Activated CD4-positive, alpha-beta T cell treated with anti-CD3 and anti-CD28 coated beads for 36 hours (primary cell): Measurements from ENCODE around the gene CD300A. TPM values are rescaled to one million over a fixed set of nuclear protein-coding genes. Genes with fewer than 3 reads are reported as not detected.
"Not testable (repeated sequence)": the region's sequence is repeated elsewhere in the genome, so short reads cannot be mapped to it uniquely, and the experiment has no call there.

Experiments used
- ATAC-seq: fragments of 200-7000 bp; cut with Tn5 transposase; one replicate; pipeline ENCODE4 v1.10.0; 2021; ENCODE audit warnings: mild to moderate bottlenecking, moderate library complexity
- CTCF ChIA-PET: fragments of 350-600 bp; sonication (Branson Sonifier 250); formaldehyde crosslinking; loops from one replicate; lab custom pipeline; 2021; ENCODE audit warnings: antibody characterized with exemption; lab: Charles Lee
- POLR2A ChIA-PET: fragments of 350-600 bp; sonication (Branson Sonifier 250); formaldehyde crosslinking; loops from one replicate; lab custom pipeline; 2021; ENCODE audit warnings: antibody characterized with exemption, inconsistent platforms; lab: Charles Lee
- DNase-seq: peaks from one replicate; pipeline ENCODE4 v3.0.0-alpha.2; 2020
- H3K27ac Mint-ChIP-seq: one replicate; pipeline ENCODE4 v1.8.0; 2021; ENCODE audit warnings: mixed read lengths
- H3K27me3 Mint-ChIP-seq: one replicate; pipeline ENCODE4 v1.8.0; 2021; ENCODE audit warnings: mixed read lengths
- H3K36me3 Mint-ChIP-seq: one replicate; pipeline ENCODE4 v1.8.0; 2021; ENCODE audit warnings: low read depth, mixed read lengths
- H3K4me1 Mint-ChIP-seq: one replicate; pipeline ENCODE4 v1.8.0; 2021; ENCODE audit warnings: mixed read lengths
- H3K4me3 Mint-ChIP-seq: one replicate; pipeline ENCODE4 v1.8.0; 2021; ENCODE audit warnings: mild to moderate bottlenecking, moderate library complexity, mixed read lengths
- H3K9me3 Mint-ChIP-seq: one replicate; pipeline ENCODE4 v1.8.0; 2021; ENCODE audit warnings: low read depth, mixed read lengths
- intact Hi-C, 2 experiments: fragments of 100-400 bp; cut with DNase I in 1 of 2; cut with micrococcal nuclease in 1 of 2; formaldehyde crosslinking; loops; one replicate each; pipeline versions ENCODE4 v1.14.2 to v1.15.1; 2022 to 2024; cut with DNase I, micrococcal nuclease
- total RNA-seq, 2 experiments: library from RNA; stranded (reverse); gene quantifications; one replicate each; pipeline ENCODE4 v1.2.3, GENCODE V29; 2021

The CD300A gene
- total RNA-seq, 2 experiments from 2014 or later = 4.9 to 5.8 TPM

DNA sequence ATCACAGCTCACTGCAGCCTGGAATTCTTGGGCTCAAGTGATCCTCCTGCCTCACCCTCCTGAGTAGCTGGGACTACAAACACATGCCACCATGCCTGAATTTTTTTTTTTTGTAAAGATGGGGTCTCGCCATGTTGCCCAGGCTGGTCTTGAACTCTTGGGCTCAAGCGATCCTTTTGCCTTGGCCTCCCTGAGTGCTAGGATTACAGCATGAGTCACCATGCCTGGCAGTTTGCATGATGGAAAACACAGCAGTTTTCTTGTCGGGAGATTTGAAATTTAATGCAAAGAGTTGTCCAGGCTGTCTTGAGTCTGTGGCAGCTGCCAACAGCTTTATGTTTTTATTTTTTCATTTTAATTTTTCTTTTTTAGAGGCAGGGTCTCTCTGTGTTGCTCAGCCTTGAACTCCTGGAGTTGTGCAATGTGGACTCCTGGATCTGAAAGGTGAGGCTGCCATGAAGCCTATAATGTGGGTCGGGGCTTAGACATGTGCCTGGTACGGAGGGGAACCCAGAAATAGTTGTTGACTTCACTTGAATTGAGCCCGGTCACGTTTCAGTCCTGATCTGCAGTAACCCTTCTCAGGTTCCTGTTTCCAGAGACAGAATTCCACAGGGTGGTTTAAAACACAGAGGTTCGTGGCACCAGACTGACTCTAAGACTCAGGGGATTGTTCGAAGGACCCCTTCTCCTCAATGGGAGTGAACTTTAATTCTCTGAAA lies 18.7 kb downstream of the CD300A start:
- Mint-ChIP-seq H3K4me3 (no peak overlapping the region), H3K27me3 (no peaks in the 10 kb centered on the region), H3K36me3 (no peaks in the 10 kb centered on the region), H3K9me3 (no peaks in the 10 kb centered on the region), H3K4me1 (no peaks in the 10 kb centered on the region), H3K27ac (no peak overlapping the region)
- ChIA-PET POLR2A (no interaction called here), CTCF (no interaction called here)
- intact Hi-C loops = no loop called here
- DNase-seq = no peak
- no peak for ATAC-seq

DNA sequence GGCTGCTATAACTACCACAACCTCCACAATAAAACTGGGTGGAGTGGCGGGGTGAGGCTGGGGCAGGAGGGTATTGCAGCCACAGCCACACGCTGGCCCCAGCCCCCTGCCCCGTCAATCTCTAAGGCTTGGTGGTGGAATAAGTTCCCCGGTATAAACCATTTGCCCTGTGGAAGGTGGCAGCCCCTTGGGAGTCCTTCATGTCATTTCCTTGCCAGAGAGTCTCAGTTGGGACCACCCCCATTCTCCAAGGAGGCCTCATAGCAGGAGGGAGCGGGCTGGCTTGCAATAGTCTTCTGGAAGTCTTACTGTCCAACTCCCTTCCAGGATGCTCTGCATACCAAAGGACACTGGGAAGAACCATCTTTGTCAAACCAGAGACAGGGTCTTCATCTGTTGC lies 19.4 kb downstream of the CD300A start:
- intact Hi-C loops = no loop called here
- POLR2A ChIA-PET = no interaction called here
- Mint-ChIP-seq H3K9me3 (no peaks in the 10 kb centered on the region), H3K36me3 (no peaks in the 10 kb centered on the region), H3K4me3 (no peak overlapping the region), H3K27me3 (no peaks in the 10 kb centered on the region), H3K27ac (no peak overlapping the region), H3K4me1 (no peaks in the 10 kb centered on the region)
- CTCF ChIA-PET = no interaction called here
- ATAC-seq (no peak), DNase-seq (no peak)

DNA sequence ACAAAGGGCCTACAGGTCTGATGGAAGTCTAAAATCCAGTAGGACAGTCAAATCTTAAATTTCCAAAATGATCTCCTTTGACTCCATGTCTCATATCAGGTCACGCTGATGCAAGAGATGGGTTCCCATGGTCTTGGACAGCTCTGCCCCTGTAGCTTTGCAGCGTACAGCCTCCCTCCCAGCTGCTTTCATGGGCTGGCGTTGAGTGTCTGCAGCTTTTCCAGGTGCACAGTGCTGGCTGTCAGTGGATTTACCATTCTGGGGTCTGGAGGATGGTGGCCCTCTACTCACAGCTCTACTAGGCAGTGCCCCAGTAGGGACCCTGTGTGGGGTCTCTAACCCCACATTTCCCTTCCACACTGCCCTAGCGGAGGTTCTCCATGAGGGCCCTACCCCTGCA lies 21.8 kb downstream of the CD300A start:
- ATAC-seq, DNase-seq, H3K36me3 Mint-ChIP-seq, H3K4me3 Mint-ChIP-seq, H3K9me3 Mint-ChIP-seq, H3K27ac Mint-ChIP-seq, H3K27me3 Mint-ChIP-seq, intact Hi-C loops, H3K4me1 Mint-ChIP-seq, POLR2A ChIA-PET: not testable (repeated sequence)
- CTCF ChIA-PET = interaction anchor here (0.6 to 0.8 kb wide), 3 partner anchors 13 to 28 kb away, joined by 3 to 4 read pairs (median 3); no protein-coding TSS in a partner anchor

DNA sequence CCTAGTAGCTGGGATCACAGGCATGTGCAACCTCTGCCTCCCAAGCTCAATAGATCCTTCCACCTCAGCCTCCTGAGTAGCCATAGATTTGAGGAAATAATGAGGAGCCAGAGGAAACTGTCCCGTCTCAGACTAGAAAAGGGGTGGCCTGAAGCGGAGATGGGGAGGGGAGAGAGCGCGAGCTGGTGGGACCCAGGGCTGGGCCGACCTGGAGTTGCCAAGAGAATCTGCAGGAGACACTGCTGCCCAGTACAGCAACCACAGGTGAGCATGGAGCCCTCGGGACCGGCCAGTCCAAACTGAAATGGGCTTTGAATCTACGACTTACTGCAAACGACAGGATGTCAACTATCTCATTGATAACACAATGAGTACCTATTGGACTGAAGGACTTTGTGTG lies 24.3 kb downstream of the CD300A start:
- intact Hi-C loops = no loop called here
- POLR2A ChIA-PET = no interaction called here
- H3K36me3 Mint-ChIP-seq = no peaks in the 10 kb centered on the region
- no peaks in the 10 kb centered on the region for H3K4me1 Mint-ChIP-seq
- H3K27ac Mint-ChIP-seq = no peak overlapping the region
- CTCF ChIA-PET = interaction anchor here (3.3 kb wide), 1 partner anchor 112 kb away, joined by 17 read pairs; no protein-coding TSS in a partner anchor
- no peak for DNase-seq
- H3K27me3 Mint-ChIP-seq = no peaks in the 10 kb centered on the region
- H3K4me3 Mint-ChIP-seq = no peak overlapping the region
- no peaks in the 10 kb centered on the region for H3K9me3 Mint-ChIP-seq
- no peak for ATAC-seq

DNA sequence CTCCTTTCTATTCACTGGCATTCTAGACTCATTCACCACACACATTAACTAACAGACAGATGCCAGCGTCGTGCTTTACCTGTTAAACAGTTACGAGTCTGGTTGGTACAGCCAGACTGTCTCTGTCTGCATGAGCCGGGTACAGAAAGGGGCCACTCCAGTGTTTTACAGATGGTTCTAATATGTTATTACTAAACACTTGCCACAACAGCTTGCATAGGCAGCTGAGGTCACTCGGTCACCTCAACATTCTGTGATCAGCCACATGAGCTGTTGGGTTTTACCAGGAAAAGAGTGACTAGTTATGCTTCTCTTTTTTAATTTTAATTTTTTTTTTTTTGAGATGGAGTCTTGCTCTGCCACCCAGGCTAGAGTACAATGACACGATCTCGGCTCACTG lies 25.2 kb downstream of the CD300A start:
- DNase-seq (no peak), ATAC-seq (no peak)
- Mint-ChIP-seq H3K27me3 (no peaks in the 10 kb centered on the region), H3K36me3 (no peaks in the 10 kb centered on the region), H3K4me1 (no peaks in the 10 kb centered on the region), H3K27ac (no peak overlapping the region), H3K9me3 (no peaks in the 10 kb centered on the region), H3K4me3 (no peak overlapping the region)
- ChIA-PET POLR2A (no interaction called here), CTCF (interaction anchor here (0.6 to 3.3 kb wide), 9 partner anchors 8 to 168 kb away, joined by 3 to 17 read pairs (median 5); no protein-coding TSS in a partner anchor)
- intact Hi-C loops = loop anchor here in 1 of 2 experiments (2.0 kb wide), 1 partner anchor 35 kb away; no protein-coding TSS in a partner anchor

DNA sequence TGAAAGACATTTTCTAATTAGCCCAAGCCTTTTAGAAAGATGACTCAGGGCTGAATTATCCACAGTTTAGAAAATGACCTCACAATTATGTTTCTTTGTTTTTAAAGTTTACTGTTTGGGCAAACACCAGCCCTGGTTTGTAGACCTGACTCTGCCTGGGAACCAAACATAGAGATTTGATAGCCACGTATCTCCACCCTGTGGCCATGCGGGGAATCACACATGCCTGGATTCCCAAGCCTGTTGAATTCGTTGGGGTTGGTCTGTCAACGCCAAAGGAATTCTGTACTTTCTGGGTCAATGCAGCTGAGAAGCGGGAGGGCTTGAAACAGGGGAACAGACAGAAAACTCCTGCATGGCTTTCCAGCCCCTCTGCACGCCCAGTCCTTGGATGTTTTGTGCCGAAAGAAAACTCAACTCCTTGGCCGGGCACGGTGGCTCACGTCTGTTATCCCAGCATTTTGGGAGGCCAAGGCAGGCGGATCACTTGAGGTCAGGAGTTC lies 26.9 kb downstream of the CD300A start:
- Mint-ChIP-seq H3K36me3 (no peaks in the 10 kb centered on the region), H3K27ac (no peak overlapping the region), H3K4me1 (no peaks in the 10 kb centered on the region), H3K27me3 (no peaks in the 10 kb centered on the region), H3K9me3 (no peaks in the 10 kb centered on the region), H3K4me3 (no peak overlapping the region)
- ATAC-seq = peak; percentile 78
- POLR2A ChIA-PET = no interaction called here
- DNase-seq = peak; percentile 80
- CTCF ChIA-PET = interaction anchor here (0.8 to 2.9 kb wide), 5 partner anchors 17 to 125 kb away, joined by 3 to 14 read pairs (median 4); no protein-coding TSS in a partner anchor
- intact Hi-C loops = loop anchor here (1.0 to 2.0 kb wide), 6 partner anchors 37 to 125 kb away; no protein-coding TSS in a partner anchor

DNA sequence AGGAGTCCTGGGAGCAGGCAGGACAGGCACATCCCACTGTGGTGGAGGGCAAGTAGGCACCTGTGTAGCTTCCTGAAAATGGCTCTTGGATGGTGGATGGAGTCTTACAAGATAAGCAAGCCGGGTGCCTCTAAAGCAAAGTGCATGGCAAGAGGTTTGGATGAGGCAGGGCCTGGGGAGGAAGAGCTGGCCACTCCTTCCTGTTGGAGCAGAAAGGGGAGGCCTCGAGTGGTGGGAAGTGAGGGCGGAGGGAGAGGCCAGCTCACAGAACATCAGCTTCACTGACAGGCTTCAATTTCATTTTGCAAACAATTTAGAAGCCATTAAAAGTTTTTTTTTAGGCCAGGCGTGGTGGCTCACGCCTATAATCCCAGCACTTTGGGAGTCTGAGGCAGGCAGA lies 31.0 kb downstream of the CD300A start:
- intact Hi-C loops = no loop called here
- H3K27me3 Mint-ChIP-seq = no peaks in the 10 kb centered on the region
- H3K36me3 Mint-ChIP-seq = no peaks in the 10 kb centered on the region
- ChIA-PET POLR2A (no interaction called here), CTCF (interaction anchor here (1.7 to 2.3 kb wide), 3 partner anchors 40 to 130 kb away, joined by 7 to 15 read pairs (median 9); partner anchors contain the start of gene GPR142)
- no peak overlapping the region for H3K27ac Mint-ChIP-seq
- H3K9me3 Mint-ChIP-seq = no peaks in the 10 kb centered on the region
- H3K4me3 Mint-ChIP-seq = no peak overlapping the region
- H3K4me1 Mint-ChIP-seq = no peaks in the 10 kb centered on the region
- DNase-seq (no peak), ATAC-seq (no peak)

DNA sequence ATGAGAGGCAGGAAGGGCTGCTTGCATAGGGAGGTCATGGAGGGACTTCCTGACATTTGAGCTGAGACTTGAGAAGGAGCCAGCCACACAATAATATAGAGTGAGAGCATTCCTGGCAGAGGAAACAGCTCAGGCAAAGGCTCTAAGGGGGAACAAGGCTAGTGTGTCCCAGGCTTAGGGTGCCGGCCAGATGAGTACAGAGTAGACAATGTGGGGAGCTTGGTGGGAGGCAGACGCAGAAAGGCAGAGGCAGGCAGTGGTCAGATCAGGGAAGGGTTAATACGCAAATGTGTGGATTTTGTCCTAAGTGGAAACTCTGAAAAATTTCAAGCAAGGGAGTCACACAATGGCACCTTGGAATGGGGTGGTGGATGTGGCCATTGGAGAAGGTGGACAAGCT lies 33.6 kb downstream of the CD300A start:
- Mint-ChIP-seq H3K4me1 (no peaks in the 10 kb centered on the region), H3K9me3 (no peaks in the 10 kb centered on the region), H3K4me3 (no peak overlapping the region), H3K36me3 (no peaks in the 10 kb centered on the region), H3K27ac (no peak overlapping the region), H3K27me3 (no peaks in the 10 kb centered on the region)
- intact Hi-C loops = no loop called here
- ATAC-seq = no peak
- no peak for DNase-seq
- ChIA-PET CTCF (interaction anchor here (0.6 to 2.4 kb wide), 4 partner anchors 12 to 132 kb away, joined by 3 to 6 read pairs (median 4); partner anchors contain the start of gene GPR142), POLR2A (no interaction called here)

DNA sequence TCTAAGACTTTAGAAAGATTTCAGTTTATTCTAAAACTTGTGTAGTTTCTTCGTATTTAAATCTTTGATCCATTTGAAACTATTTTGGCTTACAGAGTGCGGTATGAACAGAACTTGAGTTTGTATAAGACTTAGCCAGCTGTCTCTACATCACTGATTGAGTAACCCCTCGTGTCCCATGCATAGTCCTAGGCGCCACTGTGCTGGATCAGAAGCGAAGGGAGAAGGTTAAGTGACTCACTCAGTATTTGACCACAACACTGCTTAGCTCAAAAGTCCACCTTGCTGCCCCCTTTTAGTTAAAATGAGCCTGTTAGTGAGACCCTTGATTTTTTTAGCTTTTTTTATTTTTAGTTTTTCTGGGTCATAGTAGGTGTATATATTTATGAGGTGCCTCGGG lies 36.4 kb downstream of the CD300A start:
- DNase-seq (no peak), ATAC-seq (no peak)
- CTCF ChIA-PET = interaction anchor here (1.2 kb wide), 1 partner anchor 124 kb away, joined by 7 read pairs; no protein-coding TSS in a partner anchor
- no peaks in the 10 kb centered on the region for H3K4me1 Mint-ChIP-seq
- POLR2A ChIA-PET = no interaction called here
- H3K27me3 Mint-ChIP-seq = no peaks in the 10 kb centered on the region
- no peaks in the 10 kb centered on the region for H3K9me3 Mint-ChIP-seq
- H3K27ac Mint-ChIP-seq = no peak overlapping the region
- H3K36me3 Mint-ChIP-seq = no peaks in the 10 kb centered on the region
- H3K4me3 Mint-ChIP-seq = no peak overlapping the region
- intact Hi-C loops = no loop called here

DNA sequence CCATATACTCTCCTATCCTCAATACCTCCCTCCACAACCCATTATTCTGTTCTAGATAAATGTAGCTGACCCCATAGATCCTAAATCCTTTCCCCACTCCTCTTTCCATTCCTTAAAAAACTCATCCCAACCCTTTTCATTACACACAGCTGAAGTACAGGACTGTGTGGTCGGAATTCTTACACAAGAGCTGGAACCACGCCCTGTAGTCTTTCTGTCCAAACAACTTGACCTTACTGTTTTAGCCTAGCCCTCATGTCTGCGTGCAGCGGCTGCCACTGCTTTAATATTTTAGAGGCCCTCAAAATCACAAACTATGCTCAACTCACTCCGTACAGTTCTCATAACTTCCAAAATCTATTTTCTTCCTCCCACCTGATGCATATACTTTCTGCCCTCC lies 37.5 kb downstream of the CD300A start:
- H3K27ac Mint-ChIP-seq, H3K27me3 Mint-ChIP-seq, POLR2A ChIA-PET, DNase-seq, H3K4me3 Mint-ChIP-seq, ATAC-seq, H3K36me3 Mint-ChIP-seq, CTCF ChIA-PET, H3K4me1 Mint-ChIP-seq, intact Hi-C loops, H3K9me3 Mint-ChIP-seq: not testable (repeated sequence)

DNA sequence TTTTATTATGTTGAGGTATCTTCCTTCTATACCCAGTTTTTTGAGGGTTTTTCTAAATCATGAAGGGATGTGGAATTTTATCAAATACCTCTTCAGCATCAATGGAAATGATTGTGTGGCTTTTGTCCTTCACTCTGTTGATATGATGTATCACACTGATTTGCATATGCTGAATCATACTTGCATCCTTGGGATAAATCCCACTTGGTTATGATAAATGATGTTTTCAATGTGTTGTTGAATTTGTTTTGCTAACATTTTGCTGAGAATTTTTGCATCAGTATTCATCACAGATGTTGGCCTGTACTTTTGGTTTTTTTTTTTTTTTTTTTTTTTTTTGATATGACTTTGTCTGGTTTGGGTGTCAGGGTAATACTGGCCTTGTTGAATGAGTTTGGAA lies 41.7 kb downstream of the CD300A start:
- CTCF ChIA-PET = interaction anchor here (0.6 kb wide), 1 partner anchor 12 kb away, joined by 4 read pairs; no protein-coding TSS in a partner anchor
- Mint-ChIP-seq H3K36me3 (no peaks in the 10 kb centered on the region), H3K4me1 (peaks cover 20% of the 10 kb centered on the region), H3K4me3 (no peak overlapping the region), H3K9me3 (no peaks in the 10 kb centered on the region), H3K27ac (no peak overlapping the region), H3K27me3 (peaks cover 2% of the 10 kb centered on the region)
- DNase-seq = no peak
- POLR2A ChIA-PET = no interaction called here
- intact Hi-C loops = no loop called here
- ATAC-seq = no peak
